ENCODE measurements around the gene IPO9.

IPO9 gene

GRCh38 chr1:201903135-201903534, 74.2 kb downstream of the IPO9 start:
- no peaks in the 10 kb centered on the region for H3K4me1 ChIP-seq (ENCODE audit: insufficient read depth, low read length, severe bottlenecking)
- H3K9me3 ChIP-seq (ENCODE audit: low read length): no peaks in the 10 kb centered on the region
- TF ChIP-seq EZH2 (IDR thresholded peaks at IDR 0.05; ENCODE audit: borderline replicate concordance, low read length): no peak
- TF ChIP-seq, protein P1, sequence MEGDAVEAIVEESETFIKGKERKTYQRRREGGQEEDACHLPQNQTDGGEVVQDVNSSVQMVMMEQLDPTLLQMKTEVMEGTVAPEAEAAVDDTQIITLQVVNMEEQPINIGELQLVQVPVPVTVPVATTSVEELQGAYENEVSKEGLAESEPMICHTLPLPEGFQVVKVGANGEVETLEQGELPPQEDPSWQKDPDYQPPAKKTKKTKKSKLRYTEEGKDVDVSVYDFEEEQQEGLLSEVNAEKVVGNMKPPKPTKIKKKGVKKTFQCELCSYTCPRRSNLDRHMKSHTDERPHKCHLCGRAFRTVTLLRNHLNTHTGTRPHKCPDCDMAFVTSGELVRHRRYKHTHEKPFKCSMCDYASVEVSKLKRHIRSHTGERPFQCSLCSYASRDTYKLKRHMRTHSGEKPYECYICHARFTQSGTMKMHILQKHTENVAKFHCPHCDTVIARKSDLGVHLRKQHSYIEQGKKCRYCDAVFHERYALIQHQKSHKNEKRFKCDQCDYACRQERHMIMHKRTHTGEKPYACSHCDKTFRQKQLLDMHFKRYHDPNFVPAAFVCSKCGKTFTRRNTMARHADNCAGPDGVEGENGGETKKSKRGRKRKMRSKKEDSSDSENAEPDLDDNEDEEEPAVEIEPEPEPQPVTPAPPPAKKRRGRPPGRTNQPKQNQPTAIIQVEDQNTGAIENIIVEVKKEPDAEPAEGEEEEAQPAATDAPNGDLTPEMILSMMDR (IDR thresholded peaks at IDR 0.05; ENCODE audit: low read length): no peak
- H3K9ac ChIP-seq (ENCODE audit: low read length): no peak overlapping the region
- H3K27ac ChIP-seq (ENCODE audit: low read depth, low read length, poor library complexity, severe bottlenecking): no peak overlapping the region
- H3K79me2 ChIP-seq (ENCODE audit: insufficient read depth, low read length): no peaks in the 10 kb centered on the region
- H3K4me3 ChIP-seq (ENCODE audit: low read depth, low read length, poor library complexity, severe bottlenecking): no peak overlapping the region
- H3K27me3 ChIP-seq (ENCODE audit: insufficient read depth, low read length): no peaks in the 10 kb centered on the region
- no peaks in the 10 kb centered on the region for H3F3A ChIP-seq (ENCODE audit: insufficient read depth, low read length)
- H3K4me2 ChIP-seq (ENCODE audit: low read length): no peak overlapping the region
- H4K20me1 ChIP-seq (ENCODE audit: insufficient read depth, low read length): no peaks in the 10 kb centered on the region
- H3K36me3 ChIP-seq (ENCODE audit: insufficient read depth, low read length): no peaks in the 10 kb centered on the region
- H3K9me2 ChIP-seq (ENCODE audit: low read depth, low read length): no peaks in the 10 kb centered on the region
- no peak overlapping the region for H2AFZ ChIP-seq (ENCODE audit: low read length)

DNA sequence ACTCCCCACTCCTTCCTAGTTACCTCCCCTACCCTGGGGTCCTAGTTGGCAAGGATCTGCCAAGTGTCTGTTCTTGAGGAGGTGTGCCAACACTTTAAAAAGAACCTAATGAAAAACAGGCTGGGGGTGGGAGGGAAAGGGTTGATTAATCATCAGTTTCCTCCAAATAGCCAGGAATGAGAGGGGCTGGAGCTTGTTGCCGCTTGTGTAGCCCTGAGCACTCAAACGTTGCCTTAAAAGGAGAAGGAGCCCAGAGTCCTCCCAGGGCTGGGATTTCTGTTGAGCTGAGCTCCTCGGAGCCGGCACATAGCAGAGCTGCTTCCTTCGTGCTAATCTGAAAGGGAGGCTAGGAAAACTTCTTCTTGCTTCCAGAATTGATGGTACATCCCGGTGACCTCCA, 75.6 kb downstream of the IPO9 start:
- Histone ChIP-seq H2AFZ (ENCODE audit: low read length) (no peak overlapping the region), H3K27ac (ENCODE audit: low read depth, low read length, poor library complexity, severe bottlenecking) (no peak overlapping the region), H3K4me2 (ENCODE audit: low read length) (no peak overlapping the region)

DNA sequence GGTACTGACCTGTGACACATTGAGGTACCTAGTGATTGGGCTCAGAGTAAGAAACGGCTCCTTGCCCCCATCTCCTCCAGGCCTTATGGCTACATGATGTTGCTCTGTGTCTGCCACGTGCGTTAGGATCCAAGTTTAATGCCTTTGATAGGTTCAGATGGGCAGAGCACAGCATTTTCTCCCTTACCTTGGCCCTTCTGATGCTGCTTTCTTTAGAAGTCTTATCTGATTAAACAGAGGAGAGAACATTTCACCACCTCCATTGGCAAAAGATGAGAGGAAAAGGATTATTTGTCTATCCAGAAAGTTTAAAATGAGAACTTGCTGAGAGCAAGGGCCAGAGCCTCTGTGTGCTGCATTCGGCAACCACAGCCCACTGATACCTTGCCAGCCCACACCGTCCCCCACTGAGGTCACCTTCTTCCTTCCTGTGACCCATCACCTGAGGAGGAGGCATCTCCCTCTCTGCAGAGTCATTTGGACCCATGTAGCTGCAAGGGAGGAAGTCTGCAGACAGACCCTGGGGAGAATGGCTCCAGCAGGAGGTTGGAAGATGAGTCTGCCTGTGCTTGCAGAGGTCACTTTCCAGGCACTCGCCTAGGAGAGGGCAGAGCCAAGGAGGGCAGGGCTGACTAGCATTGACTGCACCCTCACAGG, 76.4 kb downstream of the IPO9 start:
- no peaks in the 10 kb centered on the region for H4K20me1 ChIP-seq (ENCODE audit: insufficient read depth, low read length)
- no peak overlapping the region for H2AFZ ChIP-seq (ENCODE audit: low read length)
- no peaks in the 10 kb centered on the region for H3K9me2 ChIP-seq (ENCODE audit: low read depth, low read length)
- no peak overlapping the region for H3K9ac ChIP-seq (ENCODE audit: low read length)
- no peaks in the 10 kb centered on the region for H3F3A ChIP-seq (ENCODE audit: insufficient read depth, low read length)
- no peak overlapping the region for H3K4me3 ChIP-seq (ENCODE audit: low read depth, low read length, poor library complexity, severe bottlenecking)
- H3K27ac ChIP-seq (ENCODE audit: low read depth, low read length, poor library complexity, severe bottlenecking): no peak overlapping the region
- H3K4me1 ChIP-seq (ENCODE audit: insufficient read depth, low read length, severe bottlenecking): no peaks in the 10 kb centered on the region
- TF ChIP-seq, protein P1 (IDR thresholded peaks at IDR 0.05; ENCODE audit: low read length): no peak
- no peak for TF ChIP-seq EZH2 (IDR thresholded peaks at IDR 0.05; ENCODE audit: borderline replicate concordance, low read length)
- no peaks in the 10 kb centered on the region for H3K9me3 ChIP-seq (ENCODE audit: low read length)
- H3K27me3 ChIP-seq (ENCODE audit: insufficient read depth, low read length): 0 out of 2 replicates have a peak, but pooled peaks cover 8% of the 10 kb centered on the region
- H3K4me2 ChIP-seq (ENCODE audit: low read length): no peak overlapping the region
- H3K36me3 ChIP-seq (ENCODE audit: insufficient read depth, low read length): no peaks in the 10 kb centered on the region
- no peaks in the 10 kb centered on the region for H3K79me2 ChIP-seq (ENCODE audit: insufficient read depth, low read length)

More for the DNA sequence above, 75.6 kb downstream of the IPO9 start:
- Histone ChIP-seq H3K79me2 (ENCODE audit: insufficient read depth, low read length) (no peaks in the 10 kb centered on the region), H4K20me1 (ENCODE audit: insufficient read depth, low read length) (no peaks in the 10 kb centered on the region), H3K36me3 (ENCODE audit: insufficient read depth, low read length) (no peaks in the 10 kb centered on the region), H3K27me3 (ENCODE audit: insufficient read depth, low read length) (0 out of 2 replicates have a peak, but pooled peaks cover 8% of the 10 kb centered on the region), H3K9ac (ENCODE audit: low read length) (no peak overlapping the region), H3K4me3 (ENCODE audit: low read depth, low read length, poor library complexity, severe bottlenecking) (no peak overlapping the region), H3K4me1 (ENCODE audit: insufficient read depth, low read length, severe bottlenecking) (no peaks in the 10 kb centered on the region), H3F3A (ENCODE audit: insufficient read depth, low read length) (no peaks in the 10 kb centered on the region), H3K9me2 (ENCODE audit: low read depth, low read length) (no peaks in the 10 kb centered on the region), H3K9me3 (ENCODE audit: low read length) (no peaks in the 10 kb centered on the region)
- no peak for TF ChIP-seq EZH2 (IDR thresholded peaks at IDR 0.05; ENCODE audit: borderline replicate concordance, low read length)
- TF ChIP-seq, protein P1 (IDR thresholded peaks at IDR 0.05; ENCODE audit: low read length): no peak
